H9 (cell line): ENCODE results near the gene CCNT2. TPM values are rescaled to one million over a fixed set of nuclear protein-coding genes. Genes with fewer than 3 reads are reported as not detected.

Source experiments
- DNase-seq: peaks from one replicate; pipeline ENCODE4 v3.0.0-alpha.2; 2017
- H2AFZ ChIP-seq: one replicate; pipeline ENCODE4 v1.6.1; 2013; ENCODE audit warnings: mild to moderate bottlenecking, low read length, control low read depth, moderate library complexity
- H2AK5ac ChIP-seq: 2 replicates; pipeline ENCODE4 v1.6.1; 2013; ENCODE audit warnings: low read length, control low read depth, mixed read lengths; ENCODE audit not compliant: insufficient read length
- H2BK120ac ChIP-seq: one replicate; pipeline ENCODE4 v1.6.1; 2013; ENCODE audit warnings: low read depth, mild to moderate bottlenecking, low read length, control low read depth, inconsistent platforms; ENCODE audit not compliant: poor library complexity, severe bottlenecking
- H2BK12ac ChIP-seq: 2 replicates; pipeline ENCODE4 v1.6.1; 2013; ENCODE audit warnings: low read length, control low read depth, mixed read lengths, low read depth; ENCODE audit not compliant: insufficient read length
- H2BK15ac ChIP-seq: 2 replicates; pipeline ENCODE4 v1.6.1; 2013; ENCODE audit warnings: low read depth, low read length, control low read depth
- H2BK20ac ChIP-seq: one replicate; pipeline ENCODE4 v1.6.1; 2013; ENCODE audit warnings: low read depth, mild to moderate bottlenecking, low read length, control low read depth, inconsistent platforms; ENCODE audit not compliant: poor library complexity, severe bottlenecking
- H2BK5ac ChIP-seq: 2 replicates; pipeline ENCODE4 v1.6.1; 2013; ENCODE audit warnings: low read length, control low read depth, mixed read lengths; ENCODE audit not compliant: insufficient read length
- H3K14ac ChIP-seq: 2 replicates; pipeline ENCODE4 v1.6.1; 2013; ENCODE audit warnings: low read length, control low read depth; ENCODE audit not compliant: insufficient read depth
- H3K18ac ChIP-seq: 2 replicates; pipeline ENCODE4 v1.6.1; 2013; ENCODE audit warnings: low read depth, mild to moderate bottlenecking, mixed read lengths, low read length, control low read depth; ENCODE audit not compliant: insufficient read length
- H3K23ac ChIP-seq: 2 replicates; pipeline ENCODE4 v1.6.1; 2013; ENCODE audit warnings: low read length, control low read depth, mixed read lengths, low read depth; ENCODE audit not compliant: insufficient read length
- H3K23me2 ChIP-seq: 2 replicates; pipeline ENCODE4 v1.6.1; 2013; ENCODE audit warnings: low read depth, mild to moderate bottlenecking, mixed read lengths, low read length, control low read depth; ENCODE audit not compliant: insufficient read length, poor library complexity, severe bottlenecking
- H3K27ac ChIP-seq: 2 replicates; pipeline ENCODE4 v1.5.1; 2013; ENCODE audit warnings: low read length, control low read depth, mixed read lengths, low read depth; ENCODE audit not compliant: insufficient read length
- H3K27me3 ChIP-seq: 2 replicates; pipeline ENCODE4 v1.6.1; 2013; ENCODE audit warnings: low read length, control low read depth, inconsistent platforms; ENCODE audit not compliant: insufficient read depth
- H3K4ac ChIP-seq: 2 replicates; pipeline ENCODE4 v1.6.1; 2013; ENCODE audit warnings: low read depth, mild to moderate bottlenecking, control low read depth, inconsistent platforms, low read length, moderate library complexity
- H3K4me1 ChIP-seq: 2 replicates; pipeline ENCODE4 v1.6.1; 2013; ENCODE audit warnings: low read length, control low read depth, inconsistent platforms; ENCODE audit not compliant: insufficient read depth
- H3K4me2 ChIP-seq: 2 replicates; pipeline ENCODE4 v1.6.1; 2013; ENCODE audit warnings: low read length, control low read depth, mixed read lengths; ENCODE audit not compliant: insufficient read length, insufficient read depth
- H3K56ac ChIP-seq: 2 replicates; pipeline ENCODE4 v1.6.1; 2013; ENCODE audit warnings: low read depth, mild to moderate bottlenecking, mixed read lengths, low read length, control low read depth; ENCODE audit not compliant: insufficient read length
- H3K79me1 ChIP-seq: 2 replicates; pipeline ENCODE4 v1.6.1; 2013; ENCODE audit warnings: low read depth, mild to moderate bottlenecking, moderate library complexity, low read length, control low read depth, inconsistent platforms; ENCODE audit not compliant: insufficient read depth, poor library complexity, severe bottlenecking
- H3K79me2 ChIP-seq: 2 replicates; pipeline ENCODE4 v1.6.1; 2013; ENCODE audit warnings: low read length, control low read depth, inconsistent platforms; ENCODE audit not compliant: insufficient read depth
- H3K9ac ChIP-seq: 2 replicates; pipeline ENCODE4 v1.6.1; 2013; ENCODE audit warnings: low read length, control low read depth, mixed read lengths; ENCODE audit not compliant: insufficient read length; ENCODE audit errors: extremely low read depth
- H3K9me3 ChIP-seq: one replicate; pipeline ENCODE4 v1.6.1; 2013; ENCODE audit warnings: low read depth, low read length, inconsistent platforms; ENCODE audit not compliant: control insufficient read depth
- H3T11ph ChIP-seq: one replicate; pipeline ENCODE4 v1.6.1; 2013; ENCODE audit warnings: mild to moderate bottlenecking, low read length, control low read depth, inconsistent platforms
- H4K20me1 ChIP-seq: one replicate; pipeline ENCODE4 v1.6.1; 2013; ENCODE audit not compliant: control insufficient read depth, insufficient read length, insufficient read depth
- H4K5ac ChIP-seq: 2 replicates; pipeline ENCODE4 v1.6.1; 2013; ENCODE audit warnings: low read depth, mild to moderate bottlenecking, mixed read lengths, low read length, control low read depth; ENCODE audit not compliant: insufficient read length
- H4K8ac ChIP-seq: replicated peaks from 2 replicates; pipeline ENCODE4 v1.6.1; 2013; ENCODE audit warnings: low read length, control low read depth, mixed read lengths, low read depth; ENCODE audit not compliant: insufficient read length
- H4K91ac ChIP-seq: 2 replicates; pipeline ENCODE4 v1.6.1; 2013; ENCODE audit warnings: low read depth, mild to moderate bottlenecking, moderate library complexity, mixed read lengths, low read length, control low read depth; ENCODE audit not compliant: insufficient read length
- H3K27ac Mint-ChIP-seq, 3 experiments: 2 replicates in 2 of 3; 3 replicates in 1 of 3; pipeline ENCODE4 v1.8.0; 2020 to 2021; ENCODE audit warnings: mixed read lengths in 3 of 3, mild to moderate bottlenecking in 1 of 3, moderate library complexity in 1 of 3
- H3K27me3 Mint-ChIP-seq: 2 replicates; pipeline ENCODE4 v1.8.0; 2021; ENCODE audit warnings: low read depth, mild to moderate bottlenecking, moderate library complexity, mixed read lengths
- H3K36me3 Mint-ChIP-seq, 3 experiments: 2 replicates in 2 of 3; 3 replicates in 1 of 3; pipeline ENCODE4 v1.8.0; 2020 to 2021; ENCODE audit warnings: low read depth in 3 of 3, mixed read lengths in 3 of 3; ENCODE audit not compliant: insufficient read depth in 1 of 3
- H3K4me1 Mint-ChIP-seq, 2 experiments: 2 replicates each; pipeline ENCODE4 v1.8.0; 2020; ENCODE audit warnings: mixed read lengths in 2 of 2
- H3K4me3 Mint-ChIP-seq, 2 experiments: 2 replicates in 1 of 2; 3 replicates in 1 of 2; pipeline ENCODE4 v1.8.0; 2020 to 2021; ENCODE audit warnings: mild to moderate bottlenecking in 2 of 2, mixed read lengths in 2 of 2, moderate library complexity in 1 of 2
- H3K9me3 Mint-ChIP-seq, 2 experiments: 2 replicates in 1 of 2; 3 replicates in 1 of 2; pipeline ENCODE4 v1.8.0; 2020; ENCODE audit warnings: mild to moderate bottlenecking in 2 of 2, mixed read lengths in 2 of 2, moderate library complexity in 1 of 2
- WGBS: extraction: QIAGEN DNeasy Blood & Tissue Kit; methylation state at CpG from one replicate; pipeline ENCODE4 v1.1.7; 2013; ENCODE audit warnings: missing lambda C conversion rate, low lambda C conversion rate, mixed read lengths; ENCODE audit not compliant: insufficient read length; ENCODE audit errors: extremely low coverage; 5-methylcytosine and 5-hydroxymethylcytosine counted together
- total RNA-seq: library from RNA; stranded (reverse); gene quantifications from 2 replicates; pipeline ENCODE4 v1.2.1, GENCODE V29; 2021
- TF ChIP-seq, protein P1 (sequence below): fragments of 200-600 bp; sonication (generic); conservative IDR thresholded peaks from 3 replicates; pipeline ENCODE4 v1.8.0; 2021; ENCODE audit warnings: antibody characterized with exemption, mild to moderate bottlenecking

The CCNT2 gene
- total RNA-seq, 1 experiment from 2014 or later: 42.0 TPM

DNA sequence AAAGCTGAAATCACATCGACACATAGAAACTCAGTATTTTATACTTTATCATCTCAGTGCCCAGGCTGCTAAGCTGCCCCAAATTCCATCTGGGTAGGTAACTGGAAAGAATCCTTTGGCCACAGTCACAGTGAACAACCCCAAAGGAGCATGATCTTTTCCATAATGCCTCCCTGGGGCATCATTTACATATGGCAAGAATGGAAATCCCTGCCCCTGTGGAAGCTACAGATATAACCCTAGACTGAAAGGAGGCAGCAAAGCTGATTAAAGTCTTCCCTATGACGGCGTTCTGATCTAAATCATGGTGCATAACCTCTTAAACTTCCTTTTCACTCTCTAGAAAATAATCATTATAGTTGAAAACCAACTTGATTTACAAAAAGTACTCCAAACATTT lies 87.1 kb downstream of the CCNT2 start:
- no peaks in the 10 kb centered on the region for H4K20me1 ChIP-seq
- TF ChIP-seq, protein P1, sequence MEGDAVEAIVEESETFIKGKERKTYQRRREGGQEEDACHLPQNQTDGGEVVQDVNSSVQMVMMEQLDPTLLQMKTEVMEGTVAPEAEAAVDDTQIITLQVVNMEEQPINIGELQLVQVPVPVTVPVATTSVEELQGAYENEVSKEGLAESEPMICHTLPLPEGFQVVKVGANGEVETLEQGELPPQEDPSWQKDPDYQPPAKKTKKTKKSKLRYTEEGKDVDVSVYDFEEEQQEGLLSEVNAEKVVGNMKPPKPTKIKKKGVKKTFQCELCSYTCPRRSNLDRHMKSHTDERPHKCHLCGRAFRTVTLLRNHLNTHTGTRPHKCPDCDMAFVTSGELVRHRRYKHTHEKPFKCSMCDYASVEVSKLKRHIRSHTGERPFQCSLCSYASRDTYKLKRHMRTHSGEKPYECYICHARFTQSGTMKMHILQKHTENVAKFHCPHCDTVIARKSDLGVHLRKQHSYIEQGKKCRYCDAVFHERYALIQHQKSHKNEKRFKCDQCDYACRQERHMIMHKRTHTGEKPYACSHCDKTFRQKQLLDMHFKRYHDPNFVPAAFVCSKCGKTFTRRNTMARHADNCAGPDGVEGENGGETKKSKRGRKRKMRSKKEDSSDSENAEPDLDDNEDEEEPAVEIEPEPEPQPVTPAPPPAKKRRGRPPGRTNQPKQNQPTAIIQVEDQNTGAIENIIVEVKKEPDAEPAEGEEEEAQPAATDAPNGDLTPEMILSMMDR: no peak
- no peak overlapping the region for H2BK5ac ChIP-seq
- no peaks in the 10 kb centered on the region for H3K27me3 ChIP-seq
- peaks cover 11% of the 10 kb centered on the region for H3K27me3 Mint-ChIP-seq
- no peak overlapping the region for H2BK12ac ChIP-seq
- H4K5ac ChIP-seq: no peak overlapping the region
- no peak overlapping the region for H3T11ph ChIP-seq
- no peak overlapping the region for H2BK20ac ChIP-seq
- no peak for DNase-seq
- no peaks in the 10 kb centered on the region for H3K79me2 ChIP-seq
- H3K23me2 ChIP-seq: no peaks in the 10 kb centered on the region
- H3K18ac ChIP-seq: no peak overlapping the region
- H3K79me1 ChIP-seq: no peaks in the 10 kb centered on the region
- peaks cover 3% of the 10 kb centered on the region; the same call in 1 of the 2 replicates for H3K4me1 ChIP-seq
- no peak overlapping the region for H3K23ac ChIP-seq
- no peak overlapping the region for H3K27ac Mint-ChIP-seq
- no peak overlapping the region for H3K4ac ChIP-seq
- H3K14ac ChIP-seq: no peak overlapping the region
- no peaks in the 10 kb centered on the region for H3K36me3 Mint-ChIP-seq
- no peak overlapping the region for H2AFZ ChIP-seq
- H3K4me3 Mint-ChIP-seq: no peak overlapping the region
- H3K9me3 ChIP-seq: no peaks in the 10 kb centered on the region
- no peak overlapping the region for H2BK15ac ChIP-seq
- no CpG with 5 or more reads among the region's 3 CpGs for WGBS
- H4K91ac ChIP-seq: no peak overlapping the region
- peaks cover 17 to 21% of the 10 kb centered on the region in 2 experiments for H3K4me1 Mint-ChIP-seq
- peaks cover 0 to 4% of the 10 kb centered on the region in 2 experiments; a peak in 1 of 5 replicates for H3K9me3 Mint-ChIP-seq
- H3K9ac ChIP-seq: no peak overlapping the region
- no peak overlapping the region for H3K4me2 ChIP-seq
- H3K56ac ChIP-seq: no peak overlapping the region
- no peak overlapping the region for H2BK120ac ChIP-seq
- H3K27ac ChIP-seq: no peak overlapping the region
- no peak overlapping the region for H4K8ac ChIP-seq
- no peak overlapping the region for H2AK5ac ChIP-seq

Other genes starting within 250 kb of the CCNT2 start
- 0.39 and 0.66 TPM in 2 replicates for gene TMEM163, start 199.8 kb upstream of the CCNT2 start, total RNA-seq
- not detected in 2 replicates for gene ACMSD, start 80.2 kb upstream of the CCNT2 start, total RNA-seq
- not detected in 2 replicates for gene MAP3K19, start 128.6 kb downstream of the CCNT2 start, total RNA-seq
- gene RAB3GAP1, start 133.5 kb downstream of the CCNT2 start, total RNA-seq: 31.4 and 32.0 TPM in 2 replicates